Neuronal stem cell (in vitro differentiated cells): ENCODE measurements around the gene CSRNP3.

Experiments
- DNase-seq: peaks from one replicate; pipeline ENCODE4 v3.0.0-alpha.2; 2013; ENCODE audit warnings: low spot score
- H2AFZ ChIP-seq: one replicate; pipeline ENCODE4 v1.6.1; 2013; ENCODE audit warnings: mild to moderate bottlenecking, low read length, inconsistent platforms
- H2AK5ac ChIP-seq: 2 replicates; pipeline ENCODE4 v1.6.1; 2013; ENCODE audit warnings: low read depth, mild to moderate bottlenecking, inconsistent platforms, low read length, moderate library complexity, mixed read lengths
- H2BK120ac ChIP-seq: 2 replicates; pipeline ENCODE4 v1.6.1; 2013; ENCODE audit warnings: low read depth, mild to moderate bottlenecking, inconsistent platforms, low read length, moderate library complexity, mixed read lengths
- H2BK12ac ChIP-seq: one replicate; pipeline ENCODE4 v1.6.1; 2013; ENCODE audit warnings: low read length, inconsistent platforms
- H2BK15ac ChIP-seq: 2 replicates; pipeline ENCODE4 v1.6.1; 2013; ENCODE audit warnings: mild to moderate bottlenecking, low read length, inconsistent platforms, mixed read lengths
- H2BK5ac ChIP-seq: one replicate; pipeline ENCODE4 v1.6.1; 2013; ENCODE audit warnings: inconsistent platforms, mild to moderate bottlenecking, low read length, moderate library complexity
- H3K14ac ChIP-seq: one replicate; pipeline ENCODE4 v1.6.1; 2013; ENCODE audit warnings: low read length, inconsistent platforms
- H3K18ac ChIP-seq: 2 replicates; pipeline ENCODE4 v1.6.1; 2013; ENCODE audit warnings: low read length, inconsistent platforms
- H3K23ac ChIP-seq: 2 replicates; pipeline ENCODE4 v1.6.1; 2013; ENCODE audit warnings: low read depth, mild to moderate bottlenecking, mixed read lengths, low read length, inconsistent platforms; ENCODE audit not compliant: poor library complexity
- H3K27ac ChIP-seq: replicated peaks from 3 replicates; pipeline ENCODE4 v1.5.1; 2013; ENCODE audit warnings: low read length, inconsistent platforms
- H3K27me3 ChIP-seq, 3 experiments: 2 replicates each; pipeline ENCODE4 v1.6.1; 2013; ENCODE audit warnings: low read length in 3 of 3, mild to moderate bottlenecking in 2 of 3, inconsistent platforms in 1 of 3, low read depth in 1 of 3, mixed read lengths in 1 of 3, moderate library complexity in 1 of 3; ENCODE audit not compliant: control insufficient read depth in 3 of 3, insufficient read depth in 3 of 3
- H3K36me3 ChIP-seq, 2 donors: replicated peaks in 1 of 2; 2 replicates each; pipeline ENCODE4 v1.6.1; 2013; ENCODE audit warnings: low read length in 2 of 2; ENCODE audit not compliant: control insufficient read depth in 2 of 2, insufficient read depth in 2 of 2
- H3K4ac ChIP-seq: 2 replicates; pipeline ENCODE4 v1.6.1; 2013; ENCODE audit warnings: inconsistent platforms, mild to moderate bottlenecking, low read length, moderate library complexity
- H3K4me1 ChIP-seq, 2 donors: 1 replicate in 1 of 2; 2 replicates in 1 of 2; pipeline ENCODE4 v1.6.1; 2013; ENCODE audit warnings: low read length in 2 of 2, low read depth in 1 of 2; ENCODE audit not compliant: control insufficient read depth in 2 of 2, insufficient read depth in 1 of 2
- H3K4me2 ChIP-seq: one replicate; pipeline ENCODE4 v1.6.1; 2013; ENCODE audit warnings: mild to moderate bottlenecking, low read length, inconsistent platforms; ENCODE audit not compliant: insufficient read depth, poor library complexity, severe bottlenecking
- H3K4me3 ChIP-seq, 2 donors: 2 replicates each; pipeline ENCODE4 v1.5.1; 2013; ENCODE audit warnings: low read length in 2 of 2, mild to moderate bottlenecking in 2 of 2, inconsistent platforms in 1 of 2, moderate library complexity in 1 of 2
- H3K79me1 ChIP-seq: one replicate; pipeline ENCODE4 v1.6.1; 2013; ENCODE audit warnings: low read depth, mild to moderate bottlenecking, inconsistent platforms, low read length, moderate library complexity
- H3K9ac ChIP-seq: one replicate; pipeline ENCODE4 v1.6.1; 2013; ENCODE audit warnings: mild to moderate bottlenecking, low read depth, low read length, inconsistent platforms; ENCODE audit not compliant: poor library complexity
- H3K9me3 ChIP-seq, 2 donors: replicated peaks in 1 of 2; 2 replicates each; pipeline versions ENCODE3 to v1.6.1; 2013; ENCODE audit warnings: low read length in 2 of 2, mild to moderate bottlenecking in 2 of 2, inconsistent platforms in 1 of 2, low read depth in 1 of 2, mixed read lengths in 1 of 2, moderate library complexity in 1 of 2; ENCODE audit not compliant: control insufficient read depth in 2 of 2, insufficient read depth in 1 of 2
- H4K8ac ChIP-seq: one replicate; pipeline ENCODE4 v1.6.1; 2013; ENCODE audit warnings: low read depth, mild to moderate bottlenecking, inconsistent platforms, low read length, moderate library complexity
- H4K91ac ChIP-seq: one replicate; pipeline ENCODE4 v1.6.1; 2013; ENCODE audit warnings: low read length, low read depth, mild to moderate bottlenecking, inconsistent platforms; ENCODE audit not compliant: poor library complexity
- WGBS, 2 donors: extraction: QIAGEN DNeasy Blood & Tissue Kit; methylation state at CpG; one replicate each; pipeline ENCODE4 v1.1.7; 2013; ENCODE audit warnings: missing lambda C conversion rate in 2 of 2, mixed read lengths in 1 of 2; ENCODE audit not compliant: insufficient read length in 2 of 2, insufficient replicate concordance in 1 of 2; ENCODE audit errors: extremely low coverage in 2 of 2; 5-methylcytosine and 5-hydroxymethylcytosine counted together

CSRNP3 gene

DNA sequence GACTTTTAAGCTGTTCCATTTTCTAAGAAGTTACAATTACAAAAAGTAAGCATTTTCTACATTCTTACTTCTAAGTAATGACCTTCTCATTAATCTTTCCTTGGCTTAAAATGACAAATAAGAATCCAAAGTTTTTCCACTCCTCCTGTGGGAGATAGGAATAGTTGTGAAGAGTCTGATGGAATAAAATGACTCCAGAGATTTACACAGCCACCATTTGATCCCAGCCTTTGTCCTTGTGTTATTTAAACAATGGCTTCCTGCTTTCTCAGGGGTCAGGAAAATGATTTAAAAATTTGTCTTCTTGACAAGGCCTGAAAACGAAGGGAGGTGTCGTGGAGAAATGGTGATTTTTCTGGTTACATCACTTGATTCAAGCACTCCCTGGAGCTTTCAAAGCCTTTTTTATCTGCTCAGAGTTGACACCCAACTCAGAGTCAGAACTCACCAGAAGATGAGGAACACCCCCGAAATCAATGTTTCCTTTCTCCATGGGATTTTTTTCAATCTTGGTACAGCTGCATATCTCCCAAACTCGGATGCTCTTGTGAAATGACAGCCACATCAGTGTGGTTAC lies 218.0 kb downstream of the CSRNP3 start:
- Histone ChIP-seq H3K4me1 (peaks cover 7 to 25% of the 10 kb centered on the region in 2 donors), H2AK5ac (no peak overlapping the region), H3K18ac (no peak overlapping the region), H3K9ac (no peak overlapping the region), H2BK120ac (no peak overlapping the region), H4K8ac (no peak overlapping the region), H2BK12ac (no peak overlapping the region), H3K4ac (no peak overlapping the region), H2BK15ac (no peak overlapping the region), H3K36me3 (peaks cover 0 to 22% of the 10 kb centered on the region in 2 donors), H3K23ac (no peak overlapping the region), H2AFZ (no peak overlapping the region), H3K27ac (no peak overlapping the region), H3K9me3 (peaks cover 0 to 2% of the 10 kb centered on the region in 2 donors), H3K4me3 (no peak overlapping the region), H3K4me2 (no peak overlapping the region), H3K79me1 (no peaks in the 10 kb centered on the region), H3K27me3 (no peaks in the 10 kb centered on the region), H3K14ac (no peak overlapping the region), H2BK5ac (no peak overlapping the region), H4K91ac (no peak overlapping the region)
- no peak for DNase-seq
- WGBS, 2 donors, result no CpG with 5 or more reads among the region's 4 CpGs

DNA sequence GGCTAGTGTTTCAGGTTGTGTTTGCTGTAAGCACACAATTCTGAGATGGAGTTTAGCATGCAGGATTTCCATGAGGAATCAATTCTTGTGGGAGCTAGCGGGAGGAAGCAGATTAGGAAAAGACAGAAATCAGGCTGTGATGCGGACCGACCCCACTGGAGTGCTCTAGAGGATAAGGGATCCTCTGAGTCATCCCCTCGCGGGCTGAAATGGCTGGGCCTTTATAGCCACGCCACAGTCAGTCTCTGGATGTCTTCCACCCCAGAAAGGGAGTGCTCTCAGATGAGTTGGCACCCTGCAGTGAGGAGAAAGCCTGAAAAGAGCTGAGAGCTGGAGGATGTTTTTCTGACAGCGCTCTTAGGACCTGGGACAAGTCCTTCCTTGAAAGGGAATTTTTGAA lies 222.1 kb downstream of the CSRNP3 start:
- Histone ChIP-seq H2BK5ac (no peak overlapping the region), H3K79me1 (no peaks in the 10 kb centered on the region), H3K4me1 (peaks cover 7 to 14% of the 10 kb centered on the region in 2 donors), H2BK12ac (no peak overlapping the region), H3K9ac (no peak overlapping the region), H3K36me3 (no peaks in the 10 kb centered on the region), H3K9me3 (no peaks in the 10 kb centered on the region), H3K4me2 (no peak overlapping the region), H2BK15ac (no peak overlapping the region), H2AK5ac (no peak overlapping the region), H4K91ac (no peak overlapping the region), H3K4me3 (no peak overlapping the region), H3K4ac (no peak overlapping the region), H2AFZ (no peak overlapping the region), H3K27me3 (no peaks in the 10 kb centered on the region), H2BK120ac (no peak overlapping the region), H3K27ac (no peak overlapping the region), H3K18ac (no peak overlapping the region), H4K8ac (no peak overlapping the region), H3K23ac (no peak overlapping the region), H3K14ac (no peak overlapping the region)
- WGBS, 2 donors, result no CpG with 5 or more reads among the region's 7 CpGs
- DNase-seq, result peak; percentile 35

DNA sequence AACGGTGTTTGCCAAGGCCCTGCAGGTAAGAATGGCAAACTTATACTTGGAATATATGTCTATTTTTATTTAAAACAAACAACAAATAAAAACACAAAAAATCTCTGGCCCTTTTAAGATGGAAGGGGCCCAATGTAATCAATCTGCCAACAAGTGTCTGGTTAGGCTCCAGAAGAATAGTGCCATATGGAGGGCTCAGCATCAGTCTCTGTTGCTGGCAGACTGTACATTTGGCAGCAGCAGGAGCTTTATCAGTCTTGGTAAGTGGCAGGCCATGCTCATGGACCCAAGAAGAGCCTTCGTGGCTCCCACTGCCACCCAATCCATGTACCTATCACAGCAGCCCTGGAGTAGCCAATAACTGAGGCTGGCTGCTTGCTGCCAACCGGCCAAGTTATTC lies 223.4 kb downstream of the CSRNP3 start:
- H3K27me3 ChIP-seq, result no peaks in the 10 kb centered on the region
- H3K36me3 ChIP-seq, result no peaks in the 10 kb centered on the region
- peaks cover 4 to 10% of the 10 kb centered on the region in 2 donors for H3K4me1 ChIP-seq
- no peak overlapping the region for H3K27ac ChIP-seq
- H3K23ac ChIP-seq, result no peak overlapping the region
- no peak overlapping the region for H4K91ac ChIP-seq
- H2BK120ac ChIP-seq, result no peak overlapping the region
- no peak overlapping the region for H2BK5ac ChIP-seq
- no CpG with 5 or more reads among the region's 3 CpGs for WGBS, 2 donors
- H2BK12ac ChIP-seq, result no peak overlapping the region
- H3K4me2 ChIP-seq, result no peak overlapping the region
- H2BK15ac ChIP-seq, result no peak overlapping the region
- H3K4ac ChIP-seq, result no peak overlapping the region
- H3K9me3 ChIP-seq, result peaks cover 0 to 2% of the 10 kb centered on the region in 2 donors
- no peak overlapping the region for H3K9ac ChIP-seq
- no peak overlapping the region for H3K18ac ChIP-seq
- H2AFZ ChIP-seq, result no peak overlapping the region
- H3K14ac ChIP-seq, result no peak overlapping the region
- DNase-seq, result no peak
- H2AK5ac ChIP-seq, result no peak overlapping the region
- H4K8ac ChIP-seq, result no peak overlapping the region
- no peak overlapping the region for H3K4me3 ChIP-seq
- H3K79me1 ChIP-seq, result no peaks in the 10 kb centered on the region

DNA sequence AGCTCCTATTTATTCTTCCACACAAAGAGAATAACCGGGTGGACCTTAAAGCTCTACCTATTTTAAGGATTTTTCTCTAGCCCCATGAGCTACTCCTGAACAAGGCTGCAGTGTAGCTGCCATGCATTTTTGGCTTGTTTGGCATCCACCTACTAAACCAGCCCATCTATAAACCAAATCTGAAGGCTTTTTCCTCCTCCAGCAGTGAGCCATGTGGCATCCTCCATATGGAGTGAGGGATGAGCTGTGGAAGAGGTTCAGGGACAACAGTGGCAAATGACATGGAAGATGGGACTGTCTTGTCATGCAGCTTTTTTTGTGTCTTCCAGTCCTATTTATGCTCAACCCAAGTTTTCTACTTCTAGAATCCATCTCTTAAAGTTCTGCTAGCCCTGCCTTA lies 224.3 kb downstream of the CSRNP3 start:
- no peak overlapping the region for H2AK5ac ChIP-seq
- no CpG with 5 or more reads among the region's 1 CpG for WGBS, 2 donors

More for the DNA sequence above, 224.3 kb downstream of the CSRNP3 start:
- no peaks in the 10 kb centered on the region for H3K79me1 ChIP-seq
- H3K18ac ChIP-seq, result no peak overlapping the region
- no peak overlapping the region for H2BK120ac ChIP-seq
- H4K8ac ChIP-seq, result no peak overlapping the region
- H2BK5ac ChIP-seq, result no peak overlapping the region
- no peak overlapping the region for H3K4me3 ChIP-seq
- H3K4ac ChIP-seq, result no peak overlapping the region
- H3K14ac ChIP-seq, result no peak overlapping the region
- no peak overlapping the region for H2BK15ac ChIP-seq
- peaks cover 0 to 2% of the 10 kb centered on the region in 2 donors for H3K9me3 ChIP-seq
- no peak overlapping the region for H3K9ac ChIP-seq
- no peak overlapping the region for H3K27ac ChIP-seq
- no peaks in the 10 kb centered on the region for H3K36me3 ChIP-seq
- no peak overlapping the region for H2AFZ ChIP-seq
- no peaks in the 10 kb centered on the region for H3K27me3 ChIP-seq
- no peak for DNase-seq
- peaks cover 4 to 15% of the 10 kb centered on the region in 2 donors for H3K4me1 ChIP-seq
- no peak overlapping the region for H2BK12ac ChIP-seq
- H3K23ac ChIP-seq, result no peak overlapping the region
- no peak overlapping the region for H3K4me2 ChIP-seq
- H4K91ac ChIP-seq, result no peak overlapping the region
